ENCODE results near the gene NGLY1.

NGLY1 gene

DNA sequence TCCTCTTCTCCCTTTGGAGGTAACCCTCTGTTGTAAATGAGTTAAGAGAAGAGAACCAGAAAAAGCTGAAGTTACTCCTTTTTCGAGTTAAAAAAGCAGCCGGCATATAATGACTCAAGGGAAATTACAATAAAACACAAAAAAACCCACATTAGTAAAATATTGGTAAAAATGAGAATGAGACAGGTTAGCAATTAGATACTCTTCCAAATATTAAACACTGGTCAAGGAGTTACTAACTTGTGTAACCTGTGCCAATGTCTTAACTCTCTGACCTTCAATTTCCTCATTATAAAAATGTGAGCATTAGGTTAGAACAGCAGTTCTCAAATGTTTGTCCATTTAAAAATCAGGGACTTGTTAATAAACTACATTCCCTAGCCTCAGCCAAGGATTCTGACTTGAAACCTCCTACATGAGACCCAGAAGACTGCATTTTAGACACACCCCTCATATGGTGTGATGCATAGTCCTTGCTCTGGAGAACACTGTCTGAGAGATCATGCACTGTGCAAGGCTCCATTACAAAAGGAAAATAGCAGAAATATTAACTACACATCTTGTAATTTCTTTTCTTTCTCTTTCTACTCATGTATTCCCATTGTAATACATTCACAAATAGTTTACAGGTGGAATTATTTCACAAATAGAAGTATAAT, 75.8 kb downstream of the NGLY1 start:
- Histone ChIP-seq H3K9me2 (replicated peaks; ENCODE audit: insufficient read depth, low read length) (no peaks in the 10 kb centered on the region), H3K9ac (ENCODE audit: low read length) (no peak overlapping the region), H4K20me1 (ENCODE audit: insufficient read depth, low read length) (no peaks in the 10 kb centered on the region), H3K27ac (ENCODE audit: low read length) (no peak overlapping the region), H2AFZ (ENCODE audit: low read length) (no peak overlapping the region), H3K4me2 (ENCODE audit: low read depth, low read length) (no peak overlapping the region), H3F3A (ENCODE audit: insufficient read depth, low read length) (no peaks in the 10 kb centered on the region), H3K27me3 (replicated peaks; ENCODE audit: insufficient read depth, low read length) (no peaks in the 10 kb centered on the region), H3K36me3 (replicated peaks; ENCODE audit: insufficient read depth, low read length) (no peaks in the 10 kb centered on the region), H3K79me2 (ENCODE audit: low read length) (no peaks in the 10 kb centered on the region), H3K4me1 (ENCODE audit: low read length) (no peaks in the 10 kb centered on the region), H3K4me3 (ENCODE audit: low read length) (no peak overlapping the region), H3K9me3 (replicated peaks; ENCODE audit: insufficient read depth, low read length) (no peaks in the 10 kb centered on the region)
- no peak for DNase-seq
- TF ChIP-seq, protein P1, sequence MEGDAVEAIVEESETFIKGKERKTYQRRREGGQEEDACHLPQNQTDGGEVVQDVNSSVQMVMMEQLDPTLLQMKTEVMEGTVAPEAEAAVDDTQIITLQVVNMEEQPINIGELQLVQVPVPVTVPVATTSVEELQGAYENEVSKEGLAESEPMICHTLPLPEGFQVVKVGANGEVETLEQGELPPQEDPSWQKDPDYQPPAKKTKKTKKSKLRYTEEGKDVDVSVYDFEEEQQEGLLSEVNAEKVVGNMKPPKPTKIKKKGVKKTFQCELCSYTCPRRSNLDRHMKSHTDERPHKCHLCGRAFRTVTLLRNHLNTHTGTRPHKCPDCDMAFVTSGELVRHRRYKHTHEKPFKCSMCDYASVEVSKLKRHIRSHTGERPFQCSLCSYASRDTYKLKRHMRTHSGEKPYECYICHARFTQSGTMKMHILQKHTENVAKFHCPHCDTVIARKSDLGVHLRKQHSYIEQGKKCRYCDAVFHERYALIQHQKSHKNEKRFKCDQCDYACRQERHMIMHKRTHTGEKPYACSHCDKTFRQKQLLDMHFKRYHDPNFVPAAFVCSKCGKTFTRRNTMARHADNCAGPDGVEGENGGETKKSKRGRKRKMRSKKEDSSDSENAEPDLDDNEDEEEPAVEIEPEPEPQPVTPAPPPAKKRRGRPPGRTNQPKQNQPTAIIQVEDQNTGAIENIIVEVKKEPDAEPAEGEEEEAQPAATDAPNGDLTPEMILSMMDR (IDR thresholded peaks at IDR 0.05; ENCODE audit: low read length) = no peak
- TF ChIP-seq EZH2phosphoT487 (IDR thresholded peaks at IDR 0.05; ENCODE audit: low read length) (no peak), EZH2 (optimal IDR thresholded peaks at IDR 0.05; ENCODE audit: low read depth, low read length) (no peak)

- no peaks in the 10 kb centered on the region for H3K27me3 ChIP-seq (replicated peaks; ENCODE audit: insufficient read depth, low read length)
- H3K4me1 ChIP-seq (ENCODE audit: low read length) = no peaks in the 10 kb centered on the region
- no peaks in the 10 kb centered on the region for H3F3A ChIP-seq (ENCODE audit: insufficient read depth, low read length)
- no peaks in the 10 kb centered on the region for H3K9me2 ChIP-seq (replicated peaks; ENCODE audit: insufficient read depth, low read length)
- no peak overlapping the region for H3K27ac ChIP-seq (ENCODE audit: low read length)
- H3K36me3 ChIP-seq (replicated peaks; ENCODE audit: insufficient read depth, low read length) = no peaks in the 10 kb centered on the region
- H2AFZ ChIP-seq (ENCODE audit: low read length) = no peak overlapping the region
- H4K20me1 ChIP-seq (ENCODE audit: insufficient read depth, low read length) = no peaks in the 10 kb centered on the region
- TF ChIP-seq, protein P1 (IDR thresholded peaks at IDR 0.05; ENCODE audit: low read length) = no peak
- TF ChIP-seq EZH2 (optimal IDR thresholded peaks at IDR 0.05; ENCODE audit: low read depth, low read length) (no peak), EZH2phosphoT487 (IDR thresholded peaks at IDR 0.05; ENCODE audit: low read length) (no peak)
- DNase-seq = no peak
- no peaks in the 10 kb centered on the region for H3K79me2 ChIP-seq (ENCODE audit: low read length)
- no peak overlapping the region for H3K9ac ChIP-seq (ENCODE audit: low read length)
- H3K9me3 ChIP-seq (replicated peaks; ENCODE audit: insufficient read depth, low read length) = no peaks in the 10 kb centered on the region
- H3K4me3 ChIP-seq (ENCODE audit: low read length) = no peak overlapping the region
- no peak overlapping the region for H3K4me2 ChIP-seq (ENCODE audit: low read depth, low read length)
These were observed 77.0 kb downstream of the NGLY1 start for GRCh38 chr3:25706213-25706612.

GRCh38 chr3:25697553-25697952, 85.7 kb downstream of the NGLY1 start:
- no peaks in the 10 kb centered on the region for H3K36me3 ChIP-seq (replicated peaks; ENCODE audit: insufficient read depth, low read length)
- DNase-seq = no peak

More at GRCh38 chr3:25697553-25697952, 85.7 kb downstream of the NGLY1 start:
- H3K9ac ChIP-seq (ENCODE audit: low read length) = no peak overlapping the region
- no peaks in the 10 kb centered on the region for H3K79me2 ChIP-seq (ENCODE audit: low read length)
- no peaks in the 10 kb centered on the region for H3K4me1 ChIP-seq (ENCODE audit: low read length)
- no peak overlapping the region for H2AFZ ChIP-seq (ENCODE audit: low read length)
- H3F3A ChIP-seq (ENCODE audit: insufficient read depth, low read length) = no peaks in the 10 kb centered on the region
- no peak overlapping the region for H3K4me2 ChIP-seq (ENCODE audit: low read depth, low read length)
- TF ChIP-seq, protein P1 (IDR thresholded peaks at IDR 0.05; ENCODE audit: low read length) = no peak
- TF ChIP-seq EZH2phosphoT487 (IDR thresholded peaks at IDR 0.05; ENCODE audit: low read length) (no peak), EZH2 (optimal IDR thresholded peaks at IDR 0.05; ENCODE audit: low read depth, low read length) (no peak)
- no peaks in the 10 kb centered on the region for H3K9me3 ChIP-seq (replicated peaks; ENCODE audit: insufficient read depth, low read length)
- no peaks in the 10 kb centered on the region for H3K27me3 ChIP-seq (replicated peaks; ENCODE audit: insufficient read depth, low read length)
- H3K4me3 ChIP-seq (ENCODE audit: low read length) = no peak overlapping the region
- no peaks in the 10 kb centered on the region for H4K20me1 ChIP-seq (ENCODE audit: insufficient read depth, low read length)
- no peak overlapping the region for H3K27ac ChIP-seq (ENCODE audit: low read length)
- H3K9me2 ChIP-seq (replicated peaks; ENCODE audit: insufficient read depth, low read length) = no peaks in the 10 kb centered on the region

Data from MM.1S (cell line).